IMR-90 (cell line): ENCODE results near the gene PTCH2. TPM values are rescaled to one million over a fixed set of nuclear protein-coding genes. Genes with fewer than 3 reads are reported as not detected.
A peak's percentile ranks its signal among the peaks of the same experiment; 100 is the strongest.

Source experiments
- ATAC-seq: fragments of 200-7000 bp; cut with Tn5 transposase; 2 replicates; pipeline ENCODE4 v1.9.1; 2020; ENCODE audit warnings: low read depth, mild to moderate bottlenecking, moderate library complexity
- BruUV-seq: library from RNA; stranded (reverse); fragments of 400-500 nt; replicated peaks from 2 replicates; lab custom pipeline; 2021; lab: Mats Ljungman, UMichigan
- CTCF ChIA-PET: fragments of 300-600 bp; formaldehyde crosslinking; extraction: SDS; loops from one replicate; lab custom pipeline; 2021; ENCODE audit warnings: antibody characterized with exemption; lab: Yijun Ruan, JAX
- POLR2A ChIA-PET: fragments of 300-600 bp; sonication (Branson Sonifier 250); formaldehyde crosslinking; loops from one replicate; lab custom pipeline; 2022; ENCODE audit warnings: antibody characterized with exemption; ENCODE audit not compliant: unreplicated experiment; lab: Charles Lee
- DNase-seq: peaks from one replicate; pipeline ENCODE4 v3.0.0; 2013
- H2AFZ ChIP-seq: replicated peaks from 2 replicates; pipeline ENCODE3; 2013; ENCODE audit warnings: low read length, mild to moderate bottlenecking; ENCODE audit not compliant: poor library complexity
- H2AK5ac ChIP-seq: 2 replicates; pipeline ENCODE4 v1.6.1; 2013; ENCODE audit warnings: low read depth, low read length, inconsistent platforms
- H2AK9ac ChIP-seq: replicated peaks from 2 replicates; pipeline ENCODE3; 2013; ENCODE audit warnings: mild to moderate bottlenecking, low read depth, low read length, moderate library complexity; ENCODE audit not compliant: poor library complexity
- H2BK120ac ChIP-seq: 2 replicates; pipeline ENCODE4 v1.6.1; 2013; ENCODE audit warnings: low read depth, low read length, inconsistent platforms
- H2BK15ac ChIP-seq: 3 replicates; pipeline ENCODE4 v1.6.1; 2013; ENCODE audit warnings: low read depth, low read length, inconsistent platforms
- H2BK20ac ChIP-seq: 2 replicates; pipeline ENCODE4 v1.6.1; 2013; ENCODE audit warnings: low read depth, mild to moderate bottlenecking, inconsistent platforms, low read length, moderate library complexity
- H2BK5ac ChIP-seq: 2 replicates; pipeline ENCODE4 v1.6.1; 2013; ENCODE audit warnings: mild to moderate bottlenecking, low read depth, low read length, inconsistent platforms; ENCODE audit not compliant: poor library complexity, severe bottlenecking
- H3K14ac ChIP-seq: replicated peaks from 2 replicates; pipeline ENCODE4 v1.6.1; 2013; ENCODE audit warnings: low read depth, low read length, inconsistent platforms
- H3K18ac ChIP-seq: 2 replicates; pipeline ENCODE4 v1.6.1; 2013; ENCODE audit warnings: low read depth, low read length, control low read depth
- H3K23ac ChIP-seq: 2 replicates; pipeline ENCODE4 v1.6.1; 2013; ENCODE audit warnings: low read depth, low read length, inconsistent platforms
- H3K27ac ChIP-seq: 2 replicates; pipeline ENCODE4 v1.5.1; 2013; ENCODE audit warnings: mild to moderate bottlenecking, control low read depth, low read length; ENCODE audit not compliant: insufficient read depth
- H3K27me3 ChIP-seq: 2 replicates; pipeline ENCODE4 v1.6.1; 2013; ENCODE audit warnings: low read length; ENCODE audit not compliant: control insufficient read depth, insufficient read depth
- H3K36me3 ChIP-seq: 2 replicates; pipeline ENCODE4 v1.6.1; 2013; ENCODE audit warnings: low read length, mixed read lengths; ENCODE audit not compliant: control insufficient read depth, insufficient read depth
- H3K4ac ChIP-seq: 2 replicates; pipeline ENCODE4 v1.6.1; 2013; ENCODE audit warnings: low read depth, low read length, inconsistent platforms
- H3K4me1 ChIP-seq: 2 replicates; pipeline ENCODE4 v1.6.1; 2013; ENCODE audit warnings: low read length, mixed read lengths; ENCODE audit not compliant: control insufficient read depth, insufficient read depth
- H3K4me2 ChIP-seq: 2 replicates; pipeline ENCODE4 v1.6.1; 2013; ENCODE audit warnings: low read depth, mild to moderate bottlenecking, control low read depth, low read length, moderate library complexity
- H3K4me3 ChIP-seq: 2 replicates; pipeline ENCODE4 v1.5.1; 2013; ENCODE audit warnings: low read depth, mild to moderate bottlenecking, control low read depth, low read length, moderate library complexity; ENCODE audit not compliant: insufficient read depth
- H3K56ac ChIP-seq: 2 replicates; pipeline ENCODE4 v1.6.1; 2013; ENCODE audit warnings: low read length, inconsistent platforms; ENCODE audit not compliant: insufficient read depth; ENCODE audit errors: extremely low read depth
- H3K79me1 ChIP-seq, 2 experiments: 2 replicates each; pipeline ENCODE4 v1.6.1; 2013; ENCODE audit warnings: low read length in 2 of 2, inconsistent platforms in 1 of 2, low read depth in 1 of 2
- H3K9ac ChIP-seq: 2 replicates; pipeline ENCODE4 v1.6.1; 2013; ENCODE audit warnings: low read depth, low read length, control low read depth
- H3K9me1 ChIP-seq: 2 replicates; pipeline ENCODE4 v1.6.1; 2013; ENCODE audit warnings: low read length, inconsistent platforms; ENCODE audit not compliant: insufficient read depth
- H3K9me3 ChIP-seq: 2 replicates; pipeline ENCODE4 v1.6.1; 2013; ENCODE audit warnings: low read length; ENCODE audit not compliant: control insufficient read depth, insufficient read depth
- H4K20me1 ChIP-seq: 2 replicates; pipeline ENCODE4 v1.6.1; 2013; ENCODE audit warnings: low read length, inconsistent platforms; ENCODE audit not compliant: insufficient read depth
- H4K5ac ChIP-seq: 2 replicates; pipeline ENCODE4 v1.6.1; 2013; ENCODE audit warnings: mild to moderate bottlenecking, low read depth, low read length, control low read depth
- H4K8ac ChIP-seq, 2 experiments: 2 replicates each; pipeline ENCODE4 v1.6.1; 2013; ENCODE audit warnings: low read depth in 2 of 2, low read length in 2 of 2, control low read depth in 1 of 2, inconsistent platforms in 1 of 2
- H4K91ac ChIP-seq: 2 replicates; pipeline ENCODE4 v1.6.1; 2013; ENCODE audit warnings: low read depth, low read length, inconsistent platforms; ENCODE audit not compliant: insufficient read depth
- BHLHE40 ChIP-seq: fragments of 150-350 bp; IDR thresholded peaks from 2 replicates; pipeline ENCODE4 v1.6.1; 2016; ENCODE audit warnings: mild to moderate bottlenecking, low read depth, low read length
- FOS ChIP-seq: fragments of 150-350 bp; IDR thresholded peaks from 2 replicates; pipeline ENCODE4 v1.6.1; 2016; ENCODE audit warnings: low read depth, low read length
- POLR2A ChIP-seq: IDR thresholded peaks from 2 replicates; pipeline ENCODE4 v1.6.1; 2012; ENCODE audit warnings: mild to moderate bottlenecking, low read depth, low read length
- USF2 ChIP-seq: fragments of 150-350 bp; IDR thresholded peaks from 2 replicates; pipeline ENCODE4 v1.6.1; 2017; ENCODE audit warnings: mild to moderate bottlenecking, antibody characterized with exemption, low read length, low read depth
- WGBS, 2 experiments: methylation state at CpG; one replicate each; pipeline versions ENCODE4 v1.1.5 to v1.1.7; 2013; ENCODE audit warnings: missing lambda C conversion rate in 2 of 2; ENCODE audit not compliant: insufficient read length in 1 of 2; ENCODE audit errors: extremely low coverage in 2 of 2; 5-methylcytosine and 5-hydroxymethylcytosine counted together
- dilution Hi-C: fragments of 300-500 bp; cut with HindIII; formaldehyde crosslinking; loops from one replicate; pipeline ENCODE4 v1.14.3; 2018; ENCODE audit warnings: low sequenced_read_pairs; ENCODE audit not compliant: unreplicated experiment
- in situ Hi-C: fragments of 300-500 bp; cut with MboI; formaldehyde crosslinking; loops from 3 replicates; pipeline ENCODE4 v1.14.3; 2019; ENCODE audit warnings: low sequenced_read_pairs, inconsistent platforms, mixed read lengths
- intact Hi-C: fragments of 100-400 bp; cut with micrococcal nuclease; formaldehyde crosslinking; loops from 2 replicates; pipeline ENCODE4 v1.10.0; 2022
- polyA plus RNA-seq, 3 experiments: library from polyadenylated mRNA; depleted of rRNA; stranded (reverse); fragments of >200 nt; gene quantifications; 2 replicates each; pipeline ENCODE4 v1.2.3, GENCODE V29; 2012; ENCODE audit warnings: low replicate concordance in 1 of 3
- total RNA-seq: library from RNA; depleted of rRNA; stranded (reverse); fragments of >200 nt; gene quantifications from 2 replicates; pipeline ENCODE4 v1.2.3, GENCODE V29; 2012

PTCH2 gene
- total and polyA plus RNA-seq, 2 of the 4 experiments (the other 2 are of a cell fraction): under 0.01 to 0.56 TPM

- Histone ChIP-seq H3K56ac (no peak overlapping the region), H2BK5ac (peak overlapping the region; percentile 16), H3K14ac (no peak overlapping the region), H4K8ac (no peak overlapping the region), H3K23ac (no peak overlapping the region), H3K4me2 (no peak overlapping the region), H4K20me1 (peaks cover 29% of the 10 kb centered on the region), H4K91ac (no peak overlapping the region), H2BK20ac (no peak overlapping the region), H2AFZ (no peak overlapping the region), H3K4ac (no peak overlapping the region), H3K36me3 (peaks cover 37% of the 10 kb centered on the region), H2AK5ac (peak overlapping the region; percentile 14; the same call in 1 of the 2 replicates), H3K79me1 (peaks cover 31 to 65% of the 10 kb centered on the region in 2 experiments), H3K9me1 (peaks cover 30% of the 10 kb centered on the region), H2BK15ac (no peak overlapping the region), H3K9me3 (no peaks in the 10 kb centered on the region), H3K4me3 (no peak overlapping the region), H3K9ac (no peak overlapping the region), H4K5ac (no peak overlapping the region), H2AK9ac (peak overlapping the region; percentile 35), H3K27me3 (no peaks in the 10 kb centered on the region), H3K27ac (no peak overlapping the region; the same call in 1 of the 2 replicates), H3K18ac (no peak overlapping the region), H3K4me1 (peaks cover 47% of the 10 kb centered on the region), H2BK120ac (no peak overlapping the region)
- no peak for DNase-seq
- CTCF ChIA-PET: no interaction called here
- no peak for ATAC-seq
- intact Hi-C loops (loop anchor here (5.0 to 10.0 kb wide), 2 partner anchors 73 to 499 kb away; partner anchors contain the start of gene RNU5D-1), in situ Hi-C loops (no loop called here), dilution Hi-C loops (no loop called here)
- POLR2A ChIA-PET: interaction anchor here (1.0 kb wide), 1 partner anchor 14 kb away, joined by 3 read pairs; no protein-coding TSS in a partner anchor
- BruUV-seq: no TSS peak
- no peak; the same call in 1 of the 2 replicates for TF ChIP-seq POLR2A
- no peak for TF ChIP-seq USF2
- TF ChIP-seq BHLHE40: no peak
- no peak for TF ChIP-seq FOS
- 97% methylated on average over 14 of the region's 20 CpGs; no CpG with 5 or more reads in 1 of the 2 experiments for WGBS, 2 experiments
These were observed 37.6 kb downstream of the PTCH2 start for GRCh38 chr1:44805311-44806024.
